ENCODE data around the gene KCNIP1.

- no peak for TF ChIP-seq JUND (CRISPR knock-in tag; IDR thresholded peaks at IDR 0.05)
- TF ChIP-seq RERE (CRISPR knock-in tag; IDR thresholded peaks at IDR 0.05; ENCODE audit: low read depth) = no peak
- no peak for TF ChIP-seq POLR2A (IDR thresholded peaks at IDR 0.05; ENCODE audit: insufficient read depth in 1 of 2, low read depth in 2 of 2, low read length in 2 of 2)
- TF ChIP-seq MZF1 (CRISPR knock-in tag; IDR thresholded peaks at IDR 0.05; ENCODE audit: borderline replicate concordance) = no peak
- no peak for TF ChIP-seq ZNF772 (CRISPR knock-in tag; IDR thresholded peaks at IDR 0.05)
- no peak for TF ChIP-seq SUZ12 (IDR thresholded peaks at IDR 0.05; ENCODE audit: low read depth, low read length)
- no peak for TF ChIP-seq KDM4B (CRISPR knock-in tag; IDR thresholded peaks at IDR 0.05)
- no peak for TF ChIP-seq HDAC6 (IDR thresholded peaks at IDR 0.05; ENCODE audit: low read depth, low read length)
- no peak for TF ChIP-seq CBFB (CRISPR knock-in tag; IDR thresholded peaks at IDR 0.05)
- no peak for TF ChIP-seq ZNF629 (CRISPR knock-in tag; conservative IDR thresholded peaks at IDR 0.05)
These were observed 216.4 kb downstream of the KCNIP1 start for GRCh38 chr5:170720179-170720578.

Data from HepG2 (cell line).